GM13977 (cell line): ENCODE results near the gene FANCD2.
A peak's percentile ranks its signal among the peaks of the same experiment; 100 is the strongest.

Source experiments
- DNase-seq: peaks from one replicate; pipeline ENCODE4 v3.0.0; 2012; ENCODE audit warnings: low spot score
- in situ Hi-C: fragments of 300-500 bp; cut with MboI; formaldehyde crosslinking; loops from one replicate; pipeline ENCODE4 v1.12.0; 2022; ENCODE audit warnings: low sequenced_read_pairs, low pct_unique_long_range_greater_than_20kb, mixed read lengths, inconsistent platforms; ENCODE audit not compliant: unreplicated experiment
- TF ChIP-seq, protein P1 (sequence below): IDR thresholded peaks from 2 replicates; pipeline ENCODE4 v1.5.1; 2012; ENCODE audit warnings: mild to moderate bottlenecking, control low read depth; ENCODE audit not compliant: insufficient read depth; ENCODE audit errors: extremely low read depth, missing control alignments

The FANCD2 gene

DNA sequence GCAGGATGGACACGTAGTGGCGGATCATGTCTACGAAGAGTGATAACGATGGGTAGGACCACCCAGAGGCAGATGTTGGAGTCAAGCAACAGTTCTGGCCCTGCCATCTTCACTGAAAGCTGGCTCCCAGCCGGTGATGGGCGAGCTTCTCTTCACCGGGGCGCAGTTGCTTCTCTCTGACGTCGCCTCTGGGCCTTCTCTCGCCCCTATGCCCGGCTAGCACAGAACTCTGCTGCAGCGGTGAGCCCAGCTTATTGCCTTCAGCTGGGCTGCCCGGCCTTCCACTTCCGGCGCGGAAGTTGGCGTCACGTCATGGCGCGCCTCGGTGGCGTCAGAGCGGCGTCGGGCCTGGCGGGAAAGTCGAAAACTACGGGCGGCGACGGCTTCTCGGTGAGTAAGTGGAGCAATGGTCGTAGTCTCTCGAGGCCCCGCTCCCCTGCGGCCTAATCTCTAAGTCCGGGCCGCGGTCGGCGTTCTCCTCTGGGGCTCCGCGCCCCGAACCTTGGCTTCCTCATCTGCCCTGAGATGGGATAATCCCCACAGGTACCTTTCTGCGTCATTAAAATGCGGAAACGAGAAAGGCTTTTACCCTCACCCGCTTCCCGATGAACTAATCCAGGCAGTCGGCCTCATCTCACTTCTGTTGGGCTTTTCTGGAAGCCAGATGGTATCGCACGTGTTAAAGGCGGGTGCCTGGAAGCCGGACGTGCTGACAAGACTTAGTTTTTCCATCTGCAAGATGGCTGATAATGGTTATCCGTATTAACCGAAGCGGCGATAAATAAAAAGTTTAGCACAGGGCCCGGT is at the start of gene FANCD2:
TSS of gene FANCD2 (plus strand) at position 354 of the 807 bp plus-strand sequence. CDS start 2,221 bp downstream, outside the sequence.
- peak; percentile 85 for DNase-seq
- TF ChIP-seq, protein P1, sequence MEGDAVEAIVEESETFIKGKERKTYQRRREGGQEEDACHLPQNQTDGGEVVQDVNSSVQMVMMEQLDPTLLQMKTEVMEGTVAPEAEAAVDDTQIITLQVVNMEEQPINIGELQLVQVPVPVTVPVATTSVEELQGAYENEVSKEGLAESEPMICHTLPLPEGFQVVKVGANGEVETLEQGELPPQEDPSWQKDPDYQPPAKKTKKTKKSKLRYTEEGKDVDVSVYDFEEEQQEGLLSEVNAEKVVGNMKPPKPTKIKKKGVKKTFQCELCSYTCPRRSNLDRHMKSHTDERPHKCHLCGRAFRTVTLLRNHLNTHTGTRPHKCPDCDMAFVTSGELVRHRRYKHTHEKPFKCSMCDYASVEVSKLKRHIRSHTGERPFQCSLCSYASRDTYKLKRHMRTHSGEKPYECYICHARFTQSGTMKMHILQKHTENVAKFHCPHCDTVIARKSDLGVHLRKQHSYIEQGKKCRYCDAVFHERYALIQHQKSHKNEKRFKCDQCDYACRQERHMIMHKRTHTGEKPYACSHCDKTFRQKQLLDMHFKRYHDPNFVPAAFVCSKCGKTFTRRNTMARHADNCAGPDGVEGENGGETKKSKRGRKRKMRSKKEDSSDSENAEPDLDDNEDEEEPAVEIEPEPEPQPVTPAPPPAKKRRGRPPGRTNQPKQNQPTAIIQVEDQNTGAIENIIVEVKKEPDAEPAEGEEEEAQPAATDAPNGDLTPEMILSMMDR = no peak
- in situ Hi-C loops = no loop called here

DNA sequence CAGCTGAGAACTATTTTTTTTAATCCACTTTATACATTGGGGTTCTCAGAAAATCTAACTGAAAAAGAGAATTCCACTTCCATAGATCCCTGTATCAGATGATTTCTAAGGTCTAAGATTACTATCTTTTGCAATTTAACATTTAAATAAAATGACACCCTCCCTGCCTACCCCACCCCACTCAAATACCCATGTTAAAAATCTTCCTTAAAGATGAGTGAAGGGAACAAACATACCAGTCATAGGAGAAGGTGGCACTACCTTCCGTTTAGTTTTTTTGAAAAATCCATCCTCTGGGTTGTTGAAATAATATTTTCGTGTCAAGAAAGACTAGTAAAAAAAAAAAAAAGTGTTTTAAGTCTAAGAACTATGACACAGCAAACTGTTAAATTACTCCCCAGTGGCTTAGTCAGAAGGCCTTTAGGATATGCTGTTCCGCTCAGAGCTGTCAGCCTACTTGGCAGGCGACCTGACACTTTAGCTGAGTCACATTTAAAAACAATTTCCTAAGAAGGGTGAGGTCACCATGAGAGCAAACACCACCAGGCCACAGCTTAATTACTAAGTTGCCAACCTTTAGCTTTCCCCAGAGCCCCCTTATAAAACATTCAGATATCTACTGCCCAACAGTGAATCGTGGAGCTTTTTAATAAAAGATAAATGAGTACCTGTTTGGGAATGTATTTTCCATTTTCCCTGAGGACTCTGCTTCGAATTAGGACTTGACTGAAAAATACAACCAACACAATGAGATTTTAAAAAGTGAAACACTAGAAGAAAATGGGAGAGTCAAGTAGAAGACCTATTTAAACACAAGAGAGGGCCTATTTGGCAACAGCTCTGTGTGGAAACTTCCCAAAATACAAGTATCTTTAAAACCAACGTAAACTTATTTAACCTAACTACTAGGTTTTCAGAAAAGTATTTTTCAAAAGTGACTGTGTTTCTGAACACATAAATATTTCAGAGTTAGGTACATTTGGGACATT is 49.2 kb upstream of the FANCD2 start:
- TF ChIP-seq, protein P1 = no peak
- DNase-seq = no peak
- in situ Hi-C loops = no loop called here

DNA sequence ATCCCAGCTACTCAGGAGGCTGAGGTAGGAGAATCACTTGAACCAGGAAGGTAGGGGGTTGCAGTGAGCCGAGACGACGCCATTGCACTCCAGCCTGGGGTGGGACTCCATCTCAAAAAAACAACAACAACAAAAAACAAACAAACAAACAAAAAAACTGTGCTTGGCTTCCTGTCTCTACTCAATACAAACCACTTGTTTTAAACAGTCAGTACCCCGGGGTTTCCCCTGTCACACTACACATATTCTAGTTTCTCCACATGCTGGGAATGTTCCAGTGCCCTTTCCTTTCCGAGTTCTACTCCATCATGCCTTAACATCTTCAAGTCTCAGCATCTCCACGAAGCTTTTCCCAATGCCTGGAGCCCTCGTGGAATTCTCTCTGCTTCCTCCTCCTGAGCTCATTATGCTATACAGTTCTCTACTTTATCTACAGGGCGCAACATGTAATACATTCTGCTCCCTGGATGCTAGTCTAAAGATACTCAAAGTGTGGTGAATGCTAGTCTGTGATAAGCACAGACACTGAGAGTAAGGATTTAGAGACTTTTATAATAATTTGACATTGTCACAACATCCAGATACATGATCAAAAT is 47.4 kb upstream of the FANCD2 start:
- DNase-seq = no peak
- TF ChIP-seq, protein P1 = no peak
- in situ Hi-C loops = no loop called here

DNA sequence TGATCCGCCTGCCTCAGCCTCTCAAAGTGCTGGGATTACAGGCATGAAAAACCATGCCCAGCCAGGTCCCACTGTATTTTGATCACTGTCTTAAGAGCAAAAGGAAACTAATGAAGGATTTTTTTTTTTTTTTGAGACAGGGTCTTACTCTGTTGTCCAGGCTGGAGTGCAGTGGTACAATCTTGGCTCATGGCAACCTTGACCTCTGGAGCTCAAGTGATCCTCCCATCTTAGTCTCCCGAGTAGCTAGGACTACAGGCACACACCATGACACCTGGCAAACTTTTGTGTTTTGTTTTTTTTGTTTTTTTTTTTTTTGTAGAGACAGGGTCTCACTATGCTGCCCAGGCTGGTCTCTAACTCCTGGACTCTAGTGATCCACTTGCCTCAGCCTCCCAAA is 46.0 kb upstream of the FANCD2 start:
- in situ Hi-C loops = no loop called here
- TF ChIP-seq, protein P1 = no peak

DNA sequence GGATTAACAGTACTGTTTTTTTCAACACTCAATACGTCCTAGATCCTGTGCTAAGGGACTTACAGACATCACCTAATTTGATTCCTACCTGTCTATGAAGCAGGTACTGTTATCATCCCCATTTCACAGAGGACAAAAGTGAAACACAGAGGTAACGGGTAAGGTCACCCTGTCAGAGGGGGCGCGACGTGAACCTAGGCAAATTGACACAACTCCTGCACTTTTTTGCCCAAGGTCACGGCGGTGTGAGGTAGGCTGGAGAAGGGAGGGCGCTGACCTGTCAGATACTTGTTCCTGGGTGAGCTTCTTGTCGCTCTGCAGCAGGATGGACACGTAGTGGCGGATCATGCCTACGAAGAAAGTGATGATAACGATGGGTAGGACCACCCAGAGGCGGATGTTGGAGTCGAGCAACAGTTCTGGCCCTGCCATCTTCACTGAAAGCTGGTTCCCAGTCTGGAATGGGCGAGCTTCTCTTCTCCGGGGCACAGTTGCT is 40.0 kb upstream of the FANCD2 start:
- in situ Hi-C loops = no loop called here
- no peak for DNase-seq
- TF ChIP-seq, protein P1 = no peak

More for the DNA sequence above, 46.0 kb upstream of the FANCD2 start:
- DNase-seq = no peak

DNA sequence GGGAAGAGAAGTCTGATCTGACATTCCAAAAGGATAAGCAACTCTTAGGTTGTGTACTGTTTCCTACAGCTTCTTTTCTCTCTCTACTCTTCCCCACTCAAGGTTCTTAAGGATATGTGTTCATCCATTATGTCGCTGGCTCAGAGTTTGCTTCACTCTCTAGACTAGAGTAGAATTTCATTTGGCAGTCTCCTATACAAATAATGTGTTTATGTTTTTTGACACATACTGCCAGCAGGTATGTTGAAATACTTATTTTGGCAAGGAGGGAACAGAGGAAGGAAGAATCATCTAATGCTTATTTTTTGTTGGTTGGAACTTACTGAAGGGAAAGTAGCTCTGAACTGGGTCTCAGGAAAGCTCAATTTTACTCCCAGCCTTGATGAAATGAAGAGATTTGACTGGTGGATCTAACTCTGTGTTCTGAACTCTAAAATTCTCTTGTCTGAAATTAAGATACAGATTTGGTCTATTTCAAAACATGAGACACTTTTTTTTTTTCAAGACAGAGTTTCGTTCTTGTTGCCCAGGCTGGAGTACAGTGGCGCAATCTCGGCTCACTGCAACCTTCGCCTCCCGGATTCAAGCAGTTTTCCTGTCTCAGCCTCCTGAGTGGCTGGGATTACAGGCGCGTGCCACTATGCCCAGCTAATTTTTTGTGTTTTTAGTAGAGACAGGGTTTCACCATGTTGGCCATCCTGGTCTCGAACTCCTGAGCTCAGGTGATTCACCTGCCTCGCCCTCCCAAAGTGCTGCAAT is 32.0 kb upstream of the FANCD2 start:
- no peak for DNase-seq
- TF ChIP-seq, protein P1 = no peak
- in situ Hi-C loops = no loop called here
